Measurements from ENCODE around the gene FAM50A. TPM values are rescaled to one million over a fixed set of nuclear protein-coding genes. Genes with fewer than 3 reads are reported as not detected.

Gene FAM50A
- total and polyA plus RNA-seq, 4 donors = 10.9 to 25.1 (median 14.0) TPM

DNA sequence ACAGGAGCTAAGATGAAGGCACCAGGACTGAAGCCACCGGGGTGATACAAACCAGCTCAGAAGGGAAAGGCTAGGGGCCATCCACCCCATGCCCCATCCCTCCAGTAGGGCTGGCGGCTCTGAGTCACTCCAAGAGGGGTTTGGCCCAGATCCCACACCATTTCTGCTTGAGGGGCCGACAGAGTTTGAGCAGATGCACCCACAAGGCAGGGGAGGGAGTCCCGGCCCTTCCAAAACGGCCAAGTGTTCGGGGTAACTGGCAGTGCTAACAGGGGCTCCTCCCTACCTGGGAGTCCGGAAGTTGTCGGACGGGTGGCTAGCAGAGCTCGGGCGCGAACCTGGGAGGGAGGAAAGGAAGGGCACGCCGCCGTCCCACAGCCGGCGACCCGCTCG, 46.1 kb downstream of the FAM50A start:
- Histone ChIP-seq H3K9me3 (ENCODE audit: control insufficient read depth in 4 of 4, low read length in 3 of 4) (no peaks in the 10 kb centered on the region), H3K4me1 (ENCODE audit: control insufficient read depth in 4 of 4, insufficient read depth in 4 of 4, low read length in 3 of 4) (peaks cover 6 to 23% (median 13%) of the 10 kb centered on the region in 4 donors), H3K27me3 (ENCODE audit: control insufficient read depth in 4 of 4, insufficient read depth in 4 of 4, low read length in 3 of 4) (peaks cover 0 to 3% (median 0%) of the 10 kb centered on the region in 4 donors), H3K36me3 (ENCODE audit: control insufficient read depth in 4 of 4, insufficient read depth in 3 of 4, low read depth in 1 of 4, low read length in 3 of 4) (peaks cover 0 to 4% (median 1%) of the 10 kb centered on the region in 4 donors), H3K4me3 (ENCODE audit: low read depth in 1 of 3, low read length in 3 of 3) (peak overlapping the region; percentile 52 to 67 (median 57)), H3K9ac (ENCODE audit: low read depth in 1 of 2, low read length in 2 of 2) (peak overlapping the region; percentile 5 to 21), H3K27ac (ENCODE audit: low read depth in 1 of 2, low read length in 2 of 2) (peak overlapping the region; percentile 83 to 84)
- 1% methylated on average over 19 of the region's 19 CpGs for WGBS
- TF ChIP-seq TAF1 (conservative IDR thresholded peaks at IDR 0.05) (no peak), FOXA1 (IDR thresholded peaks at IDR 0.05) (no peak), JUND (IDR thresholded peaks at IDR 0.05) (no peak), YY1 (IDR thresholded peaks at IDR 0.05) (no peak), RAD21 (IDR thresholded peaks at IDR 0.05) (no peak), RXRA (IDR thresholded peaks at IDR 0.05) (no peak), GABPA (IDR thresholded peaks at IDR 0.05 in 1 of 2, conservative IDR thresholded peaks at IDR 0.05 in 1 of 2) (no peak), HNF4A (conservative IDR thresholded peaks at IDR 0.05) (no peak), NR2F2 (IDR thresholded peaks at IDR 0.05) (no peak), HNF4G (IDR thresholded peaks at IDR 0.05) (no peak), EGR1 (IDR thresholded peaks at IDR 0.05; ENCODE audit: low read depth in 2 of 2) (no peak), FOXA2 (IDR thresholded peaks at IDR 0.05) (no peak), SP1 (IDR thresholded peaks at IDR 0.05) (no peak)
- TF ChIP-seq, protein P1, sequence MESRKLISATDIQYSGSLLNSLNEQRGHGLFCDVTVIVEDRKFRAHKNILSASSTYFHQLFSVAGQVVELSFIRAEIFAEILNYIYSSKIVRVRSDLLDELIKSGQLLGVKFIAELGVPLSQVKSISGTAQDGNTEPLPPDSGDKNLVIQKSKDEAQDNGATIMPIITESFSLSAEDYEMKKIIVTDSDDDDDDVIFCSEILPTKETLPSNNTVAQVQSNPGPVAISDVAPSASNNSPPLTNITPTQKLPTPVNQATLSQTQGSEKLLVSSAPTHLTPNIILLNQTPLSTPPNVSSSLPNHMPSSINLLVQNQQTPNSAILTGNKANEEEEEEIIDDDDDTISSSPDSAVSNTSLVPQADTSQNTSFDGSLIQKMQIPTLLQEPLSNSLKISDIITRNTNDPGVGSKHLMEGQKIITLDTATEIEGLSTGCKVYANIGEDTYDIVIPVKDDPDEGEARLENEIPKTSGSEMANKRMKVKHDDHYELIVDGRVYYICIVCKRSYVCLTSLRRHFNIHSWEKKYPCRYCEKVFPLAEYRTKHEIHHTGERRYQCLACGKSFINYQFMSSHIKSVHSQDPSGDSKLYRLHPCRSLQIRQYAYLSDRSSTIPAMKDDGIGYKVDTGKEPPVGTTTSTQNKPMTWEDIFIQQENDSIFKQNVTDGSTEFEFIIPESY (IDR thresholded peaks at IDR 0.05) = no peak
- TF ChIP-seq, protein P2, sequence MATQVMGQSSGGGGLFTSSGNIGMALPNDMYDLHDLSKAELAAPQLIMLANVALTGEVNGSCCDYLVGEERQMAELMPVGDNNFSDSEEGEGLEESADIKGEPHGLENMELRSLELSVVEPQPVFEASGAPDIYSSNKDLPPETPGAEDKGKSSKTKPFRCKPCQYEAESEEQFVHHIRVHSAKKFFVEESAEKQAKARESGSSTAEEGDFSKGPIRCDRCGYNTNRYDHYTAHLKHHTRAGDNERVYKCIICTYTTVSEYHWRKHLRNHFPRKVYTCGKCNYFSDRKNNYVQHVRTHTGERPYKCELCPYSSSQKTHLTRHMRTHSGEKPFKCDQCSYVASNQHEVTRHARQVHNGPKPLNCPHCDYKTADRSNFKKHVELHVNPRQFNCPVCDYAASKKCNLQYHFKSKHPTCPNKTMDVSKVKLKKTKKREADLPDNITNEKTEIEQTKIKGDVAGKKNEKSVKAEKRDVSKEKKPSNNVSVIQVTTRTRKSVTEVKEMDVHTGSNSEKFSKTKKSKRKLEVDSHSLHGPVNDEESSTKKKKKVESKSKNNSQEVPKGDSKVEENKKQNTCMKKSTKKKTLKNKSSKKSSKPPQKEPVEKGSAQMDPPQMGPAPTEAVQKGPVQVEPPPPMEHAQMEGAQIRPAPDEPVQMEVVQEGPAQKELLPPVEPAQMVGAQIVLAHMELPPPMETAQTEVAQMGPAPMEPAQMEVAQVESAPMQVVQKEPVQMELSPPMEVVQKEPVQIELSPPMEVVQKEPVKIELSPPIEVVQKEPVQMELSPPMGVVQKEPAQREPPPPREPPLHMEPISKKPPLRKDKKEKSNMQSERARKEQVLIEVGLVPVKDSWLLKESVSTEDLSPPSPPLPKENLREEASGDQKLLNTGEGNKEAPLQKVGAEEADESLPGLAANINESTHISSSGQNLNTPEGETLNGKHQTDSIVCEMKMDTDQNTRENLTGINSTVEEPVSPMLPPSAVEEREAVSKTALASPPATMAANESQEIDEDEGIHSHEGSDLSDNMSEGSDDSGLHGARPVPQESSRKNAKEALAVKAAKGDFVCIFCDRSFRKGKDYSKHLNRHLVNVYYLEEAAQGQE (IDR thresholded peaks at IDR 0.05) = no peak
- TF ChIP-seq, protein P3, sequence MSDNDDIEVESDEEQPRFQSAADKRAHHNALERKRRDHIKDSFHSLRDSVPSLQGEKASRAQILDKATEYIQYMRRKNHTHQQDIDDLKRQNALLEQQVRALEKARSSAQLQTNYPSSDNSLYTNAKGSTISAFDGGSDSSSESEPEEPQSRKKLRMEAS (IDR thresholded peaks at IDR 0.05) = no peak
- TF ChIP-seq, protein P4, sequence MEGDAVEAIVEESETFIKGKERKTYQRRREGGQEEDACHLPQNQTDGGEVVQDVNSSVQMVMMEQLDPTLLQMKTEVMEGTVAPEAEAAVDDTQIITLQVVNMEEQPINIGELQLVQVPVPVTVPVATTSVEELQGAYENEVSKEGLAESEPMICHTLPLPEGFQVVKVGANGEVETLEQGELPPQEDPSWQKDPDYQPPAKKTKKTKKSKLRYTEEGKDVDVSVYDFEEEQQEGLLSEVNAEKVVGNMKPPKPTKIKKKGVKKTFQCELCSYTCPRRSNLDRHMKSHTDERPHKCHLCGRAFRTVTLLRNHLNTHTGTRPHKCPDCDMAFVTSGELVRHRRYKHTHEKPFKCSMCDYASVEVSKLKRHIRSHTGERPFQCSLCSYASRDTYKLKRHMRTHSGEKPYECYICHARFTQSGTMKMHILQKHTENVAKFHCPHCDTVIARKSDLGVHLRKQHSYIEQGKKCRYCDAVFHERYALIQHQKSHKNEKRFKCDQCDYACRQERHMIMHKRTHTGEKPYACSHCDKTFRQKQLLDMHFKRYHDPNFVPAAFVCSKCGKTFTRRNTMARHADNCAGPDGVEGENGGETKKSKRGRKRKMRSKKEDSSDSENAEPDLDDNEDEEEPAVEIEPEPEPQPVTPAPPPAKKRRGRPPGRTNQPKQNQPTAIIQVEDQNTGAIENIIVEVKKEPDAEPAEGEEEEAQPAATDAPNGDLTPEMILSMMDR (IDR thresholded peaks at IDR 0.05; ENCODE audit: low read depth, low read length, missing input control) = no peak
- TF ChIP-seq, protein P5, sequence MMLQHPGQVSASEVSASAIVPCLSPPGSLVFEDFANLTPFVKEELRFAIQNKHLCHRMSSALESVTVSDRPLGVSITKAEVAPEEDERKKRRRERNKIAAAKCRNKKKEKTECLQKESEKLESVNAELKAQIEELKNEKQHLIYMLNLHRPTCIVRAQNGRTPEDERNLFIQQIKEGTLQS (IDR thresholded peaks at IDR 0.05) = no peak
- DNase-seq (ENCODE audit: low spot score) = no peak

Data from liver (tissue), 9 donors.